Activated naive CD4-positive, alpha-beta T cell treated with anti-CD3 and anti-CD28 coated beads, Interleukin-2, amount 50 U/mL, for 16 hours (primary cell): ENCODE data around the gene LILRB2.
"Not testable (repeated sequence)": the region's sequence is repeated elsewhere in the genome, so short reads cannot be mapped to it uniquely, and the experiment has no call there.

ENCODE experiments used
- DNase-seq: peaks from one replicate; pipeline ENCODE4 v3.0.0-alpha.2; 2020

LILRB2 gene

DNA sequence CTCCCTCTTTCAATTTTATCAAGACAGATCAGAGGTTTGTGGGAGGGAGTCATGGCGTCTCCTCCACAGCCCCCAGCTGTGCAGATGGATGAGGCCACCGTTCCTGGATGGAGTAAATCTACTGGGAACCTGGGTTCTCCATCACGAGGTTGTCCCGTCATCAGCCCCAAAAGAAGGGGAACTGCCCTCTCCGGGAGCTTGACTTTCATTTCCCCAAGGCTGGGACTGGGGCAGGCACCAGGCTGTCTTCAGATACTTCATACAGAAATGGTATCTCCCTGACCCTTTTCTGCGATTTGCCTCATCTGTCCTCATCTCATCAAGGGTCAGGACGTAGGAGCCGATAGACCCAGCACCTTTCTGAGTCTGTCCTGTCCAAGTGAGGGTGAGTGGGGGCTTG lies 9.8 kb downstream of the LILRB2 start:
- no peak for DNase-seq

DNA sequence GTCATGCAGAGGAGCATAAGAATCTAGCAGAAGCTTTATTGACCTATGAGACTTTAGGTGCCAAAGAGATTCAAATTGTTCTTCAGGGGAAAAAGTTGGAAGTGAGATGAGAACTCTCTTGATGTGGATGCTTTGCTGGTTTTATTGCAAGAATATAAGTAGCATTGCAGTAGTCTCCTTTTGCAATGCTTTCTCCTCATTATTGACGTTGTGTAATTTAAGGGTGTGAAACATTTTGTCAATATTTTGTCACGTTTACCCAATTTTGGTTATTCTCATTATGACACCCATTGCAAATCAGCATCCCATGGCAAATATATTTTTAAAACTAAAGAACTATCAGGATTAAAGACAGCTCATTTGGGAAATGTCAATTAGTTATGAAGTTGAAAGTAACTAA lies 12.0 kb downstream of the LILRB2 start:
- no peak for DNase-seq

DNA sequence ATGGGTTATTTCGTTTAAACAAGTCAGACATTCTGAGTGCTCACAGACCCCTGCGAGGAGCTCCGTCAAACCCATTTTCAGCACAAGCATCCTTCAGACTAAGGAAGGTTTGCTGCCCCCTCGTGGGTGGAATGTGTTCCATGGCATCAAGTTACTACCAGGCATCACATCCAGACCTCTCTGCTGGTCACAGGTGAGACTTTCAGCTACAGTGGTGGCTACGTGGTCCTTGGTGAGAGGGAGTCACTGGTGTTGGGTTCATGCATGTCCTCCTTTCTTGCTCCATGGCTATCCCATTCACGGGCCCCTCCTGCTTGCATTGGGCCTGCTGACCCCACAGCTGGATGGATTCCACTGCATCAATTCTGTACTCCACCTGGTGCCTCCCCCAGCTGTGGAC lies 14.8 kb downstream of the LILRB2 start:
- peak; percentile 70 for DNase-seq

DNA sequence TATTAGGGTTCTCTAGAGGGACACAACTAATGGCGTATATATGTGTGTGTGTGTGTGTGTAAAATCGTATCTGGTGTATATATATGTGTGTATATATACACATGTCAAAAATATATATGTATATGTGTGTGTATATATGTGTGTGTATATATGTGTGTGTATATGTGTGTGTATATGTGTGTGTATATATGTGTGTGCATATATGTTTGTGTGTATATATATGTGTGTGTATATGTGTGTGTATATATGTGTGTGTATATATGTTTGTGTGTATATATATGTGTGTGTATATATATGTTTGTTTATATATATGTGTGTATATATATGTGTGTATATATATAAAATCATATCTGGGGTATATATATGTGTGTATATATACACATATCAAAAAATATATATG lies 18.4 kb downstream of the LILRB2 start:
- DNase-seq: no peak

DNA sequence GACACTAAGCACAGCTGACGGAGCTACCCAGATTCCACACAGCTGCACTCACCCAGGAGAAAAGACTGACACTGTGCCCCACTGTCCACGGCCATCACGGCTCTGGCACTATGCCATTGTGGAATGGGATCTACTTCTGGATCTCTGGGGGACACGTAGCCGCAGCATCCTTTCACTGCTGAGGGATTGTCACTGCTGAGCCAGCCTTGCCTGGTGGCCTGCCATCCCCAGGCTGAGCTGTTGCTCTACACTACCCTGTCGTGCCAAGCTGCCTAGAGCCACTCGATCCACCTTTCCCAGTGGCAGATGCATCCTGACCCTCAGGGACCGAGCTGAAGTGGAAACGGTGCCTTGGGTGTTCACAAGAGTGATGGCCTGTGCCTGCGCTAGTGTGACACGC lies 18.8 kb downstream of the LILRB2 start:
- no peak for DNase-seq

DNA sequence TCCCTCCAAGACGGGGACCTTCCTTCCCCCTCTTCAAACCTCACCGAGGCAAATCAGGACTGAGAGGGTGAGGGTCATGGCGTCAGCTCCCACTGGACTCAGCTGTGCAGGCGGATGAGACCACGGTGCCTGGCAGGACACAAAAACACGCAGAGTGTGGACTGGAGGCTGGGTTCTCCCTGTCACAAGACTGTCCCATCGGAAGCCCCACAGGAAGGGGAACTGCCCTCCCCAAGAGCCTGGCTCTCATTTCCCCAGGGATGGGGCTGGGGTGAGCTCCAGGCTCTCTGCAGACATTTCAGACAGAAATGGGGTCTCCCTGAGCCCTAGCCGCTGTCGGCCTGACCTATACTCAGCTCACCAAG lies 23.8 kb downstream of the LILRB2 start, which contains the start of gene LILRB5:
LILRB5 (minus strand) TSS at position 158 of the 365 bp plus-strand sequence; CDS start at position 78, 80 bp downstream.
- no peak for DNase-seq

DNA sequence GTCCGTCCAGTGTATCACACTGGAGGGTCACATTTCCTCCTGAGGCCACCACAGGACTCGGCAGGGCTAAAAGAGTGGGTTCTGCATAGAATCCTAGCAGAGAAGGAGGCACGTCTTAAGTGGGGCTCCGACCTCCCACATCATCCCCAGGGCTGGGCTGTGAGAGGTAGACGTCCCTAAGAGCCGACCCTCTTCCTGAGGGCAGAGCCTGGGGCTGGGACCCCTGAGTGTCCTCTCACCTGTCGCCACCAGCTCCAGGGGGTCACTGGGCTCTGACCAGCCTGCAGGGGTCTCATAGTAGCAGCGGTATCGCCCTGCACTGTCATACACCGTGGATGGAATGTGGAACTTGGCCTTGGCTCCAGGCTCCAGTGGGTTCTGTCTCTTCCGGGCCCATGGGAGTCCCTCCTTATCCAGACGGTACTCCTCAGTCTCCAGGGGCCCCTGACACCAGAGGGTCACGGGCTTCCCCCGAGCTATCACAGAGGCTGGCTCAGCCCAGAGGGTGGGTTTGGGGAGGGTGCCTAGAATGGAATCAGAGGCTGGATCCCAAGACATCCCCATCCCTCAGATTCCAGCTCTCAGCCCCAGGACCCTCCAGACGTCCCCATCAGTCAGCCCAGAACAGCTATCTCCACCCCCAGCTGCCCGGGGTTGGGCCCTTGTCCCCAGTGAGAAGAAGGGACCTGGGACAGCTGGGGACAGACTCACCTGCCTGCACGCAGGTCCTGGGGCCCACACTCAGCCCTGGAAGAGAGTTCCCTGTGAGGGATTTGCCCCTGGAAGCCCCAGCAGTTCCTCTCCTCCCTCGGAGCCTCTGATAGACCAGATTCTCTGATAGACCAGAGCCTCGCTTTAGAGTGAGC lies 24.4 kb downstream of the LILRB2 start:
- DNase-seq: no peak

DNA sequence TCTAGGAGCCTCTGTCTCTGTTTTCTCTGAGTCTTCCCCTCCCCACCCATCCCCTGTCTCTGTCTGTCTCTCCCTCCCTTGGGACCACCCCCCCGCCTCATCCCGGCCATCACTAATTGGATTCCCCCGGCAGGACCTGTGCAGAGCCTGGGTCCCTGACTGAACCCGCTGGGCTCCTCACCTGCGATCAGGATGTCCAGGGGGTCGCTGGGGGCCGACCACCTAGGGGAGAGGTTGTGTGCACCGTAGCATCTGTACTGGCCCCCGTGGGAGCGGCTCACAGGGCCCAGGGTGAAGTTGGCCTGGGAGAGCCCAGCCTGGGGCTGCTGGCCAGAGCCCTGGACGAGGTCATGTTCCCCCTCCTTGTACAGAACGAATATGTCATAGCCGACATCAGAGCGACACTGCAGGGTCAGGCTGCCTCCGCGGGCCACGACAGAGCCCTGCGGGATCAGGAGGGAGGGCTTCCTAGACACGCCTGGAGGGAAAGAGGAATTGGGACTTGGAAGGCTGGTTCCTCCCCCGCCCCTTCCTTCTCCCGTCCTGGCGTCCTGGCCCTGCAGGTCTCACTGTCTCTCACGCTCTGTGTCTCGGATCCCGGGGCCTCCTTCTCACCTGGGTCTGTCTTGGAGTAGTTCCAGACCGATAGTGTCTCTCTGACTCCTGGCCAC lies 25.7 kb downstream of the LILRB2 start:
- no peak for DNase-seq

DNA sequence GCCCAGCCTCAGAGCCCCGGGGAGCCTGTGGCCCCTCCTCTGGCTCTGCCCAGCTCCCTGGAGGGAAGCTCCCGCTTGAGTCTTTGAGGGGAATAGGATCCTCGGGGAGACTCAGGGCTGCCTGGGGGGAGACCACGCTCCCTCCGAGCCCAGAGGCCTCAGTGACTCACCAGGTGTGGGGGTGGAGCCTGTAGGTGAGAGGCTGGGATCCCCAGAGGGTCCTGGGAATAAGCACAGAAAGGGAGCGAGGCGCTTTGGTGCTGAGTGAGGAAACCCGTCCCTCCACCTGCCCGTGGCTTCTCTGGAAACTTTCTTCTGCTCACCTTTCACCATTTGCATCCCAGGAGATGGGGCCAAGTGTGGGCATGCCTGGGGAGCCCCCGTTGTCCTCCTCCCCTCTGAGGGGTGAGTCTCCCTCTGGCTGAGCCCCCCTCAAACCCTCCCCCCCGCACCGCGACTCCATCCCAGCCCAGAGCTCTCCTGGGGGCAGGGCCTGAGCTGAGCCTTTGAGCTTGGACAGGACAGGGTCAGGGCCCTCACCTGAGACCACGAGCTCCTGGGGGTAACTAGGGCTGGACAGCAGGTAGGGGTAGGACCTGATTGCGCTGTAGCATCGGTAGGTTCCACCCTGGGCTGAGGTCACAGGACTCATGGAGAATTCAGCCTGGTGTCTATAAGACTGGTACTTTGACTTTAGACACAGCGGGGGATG lies 26.6 kb downstream of the LILRB2 start:
- no peak for DNase-seq

DNA sequence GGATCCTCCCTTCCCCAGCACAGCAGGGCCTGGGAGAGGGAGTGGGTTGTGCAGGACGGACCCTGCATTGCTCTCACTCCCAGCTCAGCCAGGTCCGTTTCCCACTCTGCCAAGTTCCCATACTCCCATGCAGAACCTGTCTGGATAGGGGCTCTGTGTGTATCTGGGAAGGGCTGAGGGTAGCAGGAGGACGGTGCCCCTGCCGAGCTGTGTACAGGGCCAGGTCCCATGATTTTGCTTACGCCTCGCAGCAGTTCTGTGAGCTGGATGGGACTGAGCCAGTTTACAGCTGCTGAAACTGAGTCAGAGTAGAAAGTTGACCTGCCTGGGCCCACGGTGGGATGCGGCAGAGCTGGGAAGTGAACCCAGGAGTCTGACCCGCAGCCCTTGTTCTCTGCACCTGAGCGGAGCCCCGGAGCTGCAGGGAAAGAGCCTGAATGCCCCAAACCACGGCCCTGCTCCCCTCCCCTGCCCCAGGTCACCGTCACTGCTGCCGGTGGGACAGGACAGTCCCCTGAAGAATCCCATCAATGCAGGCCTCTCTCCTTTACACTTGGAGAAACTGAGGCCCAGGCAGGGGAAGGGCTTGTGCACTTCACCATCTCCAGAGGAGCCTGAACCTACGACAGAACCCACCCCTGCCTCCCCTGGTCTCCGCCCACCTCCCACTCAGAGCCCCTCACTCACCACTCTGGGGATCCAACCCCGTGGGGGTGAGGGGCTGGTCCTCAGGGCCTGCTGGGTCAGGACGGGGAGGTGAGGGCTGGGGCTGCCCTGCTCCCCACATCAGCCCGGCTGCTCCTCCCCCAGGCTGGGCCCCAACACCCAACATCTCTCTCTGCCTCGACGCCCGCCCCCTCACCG lies 27.3 kb downstream of the LILRB2 start:
- DNase-seq: no peak

DNA sequence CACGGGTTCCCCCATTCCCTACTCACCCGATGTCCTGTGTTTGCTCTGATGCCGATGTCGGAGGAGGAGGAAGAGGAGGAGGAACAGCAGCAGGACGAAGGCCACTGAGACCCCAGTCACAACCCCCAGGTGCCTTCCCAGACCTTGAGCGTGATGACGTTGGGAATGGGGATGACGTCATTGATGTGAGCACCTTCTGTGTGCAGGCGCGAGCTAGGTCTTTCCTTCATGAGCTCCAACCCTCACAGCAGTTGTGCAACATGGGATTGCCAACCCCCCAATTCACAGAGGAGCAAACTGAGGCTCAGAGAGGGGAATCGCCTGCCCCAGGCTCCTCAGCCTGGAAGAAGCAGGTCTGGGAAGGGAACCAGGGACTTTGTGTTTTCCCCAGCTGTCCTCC lies 28.1 kb downstream of the LILRB2 start:
- DNase-seq: no peak

DNA sequence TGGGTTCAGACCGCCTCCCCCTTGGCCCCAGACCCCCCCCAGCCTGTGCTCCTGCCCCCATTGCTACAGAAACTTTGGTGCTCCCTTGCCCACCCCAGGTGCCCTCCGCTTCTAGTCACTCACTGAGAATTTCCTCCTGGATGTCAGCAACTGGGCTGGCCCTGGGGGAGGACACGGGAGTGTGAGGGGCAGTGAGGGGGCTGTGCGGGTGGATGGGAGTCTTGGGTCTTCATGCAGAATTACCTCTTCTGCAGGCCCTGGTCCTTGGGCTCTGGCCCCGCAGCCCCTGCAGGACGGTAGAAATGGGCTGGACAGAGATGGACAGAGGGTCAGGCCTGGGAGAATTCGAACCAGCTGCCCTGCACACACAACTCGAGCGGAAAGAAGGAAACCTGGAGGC lies 28.7 kb downstream of the LILRB2 start:
- no peak for DNase-seq

DNA sequence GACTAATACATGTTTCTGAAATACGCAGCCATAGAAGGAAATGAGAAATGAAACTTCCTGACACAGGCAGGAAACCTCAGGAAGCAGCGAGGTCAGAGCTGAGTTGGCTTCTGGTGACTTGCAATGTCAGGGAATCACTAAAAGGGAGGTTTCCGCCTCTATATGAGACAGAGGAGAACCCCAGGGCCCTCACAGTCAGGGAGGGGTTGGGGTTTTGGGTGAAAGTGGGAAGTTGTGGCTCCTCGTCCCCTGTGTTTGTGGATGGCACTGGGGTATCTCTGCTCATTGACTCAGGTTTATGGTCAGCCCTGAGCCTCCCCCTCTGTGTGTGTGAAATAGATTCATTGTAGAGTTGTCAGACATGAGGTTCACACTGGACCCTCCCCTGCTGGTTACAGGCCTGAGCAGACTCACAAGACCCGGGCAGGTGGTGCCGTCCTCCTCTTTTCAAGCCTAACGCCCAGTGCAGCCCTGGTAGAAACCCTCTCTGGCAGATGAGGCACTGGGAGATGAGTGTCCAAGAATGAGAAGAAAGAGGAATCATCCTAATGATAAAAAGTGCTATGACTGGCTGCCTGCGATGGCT lies 32.8 kb downstream of the LILRB2 start:
- DNase-seq: no peak

DNA sequence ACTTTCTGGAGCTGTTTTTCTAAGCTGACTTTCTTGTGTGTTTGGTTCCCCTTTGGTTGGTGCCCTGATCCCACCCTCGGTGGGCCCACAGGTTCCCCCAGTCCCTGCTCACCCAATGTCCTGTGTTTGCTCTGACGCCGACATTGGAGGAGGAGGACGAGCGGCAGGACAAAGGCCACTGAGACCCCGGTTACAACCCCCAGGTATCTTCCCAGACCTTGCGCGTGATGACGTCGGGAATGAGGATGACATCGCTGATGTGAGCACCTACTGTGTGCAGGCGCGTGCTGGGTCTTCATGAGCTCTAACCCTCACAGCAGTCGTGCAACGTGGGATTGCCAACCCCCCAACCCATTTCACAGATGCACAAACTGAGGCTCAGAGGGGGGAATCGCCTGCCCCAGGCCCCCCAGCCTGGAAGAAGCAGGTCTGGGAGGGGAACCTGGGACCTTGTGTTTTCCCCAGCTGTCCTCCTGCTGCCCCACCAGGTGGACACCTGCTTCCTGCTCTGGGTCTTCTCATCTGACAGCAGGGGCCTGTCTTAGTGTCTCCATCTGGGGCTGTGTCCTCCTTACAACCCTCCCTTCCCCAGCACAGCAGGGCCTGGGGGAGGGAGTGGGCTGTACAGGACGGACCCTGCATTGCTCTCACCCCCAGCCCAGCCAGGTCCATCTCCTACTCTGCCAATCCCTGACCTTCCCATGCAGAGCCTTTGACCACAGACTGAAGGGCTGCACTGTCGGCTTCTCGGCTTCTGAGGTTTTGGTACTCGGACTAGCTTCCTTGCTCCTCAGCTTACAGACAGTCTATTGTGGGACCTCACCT lies 33.6 kb downstream of the LILRB2 start:
- no peak for DNase-seq

DNA sequence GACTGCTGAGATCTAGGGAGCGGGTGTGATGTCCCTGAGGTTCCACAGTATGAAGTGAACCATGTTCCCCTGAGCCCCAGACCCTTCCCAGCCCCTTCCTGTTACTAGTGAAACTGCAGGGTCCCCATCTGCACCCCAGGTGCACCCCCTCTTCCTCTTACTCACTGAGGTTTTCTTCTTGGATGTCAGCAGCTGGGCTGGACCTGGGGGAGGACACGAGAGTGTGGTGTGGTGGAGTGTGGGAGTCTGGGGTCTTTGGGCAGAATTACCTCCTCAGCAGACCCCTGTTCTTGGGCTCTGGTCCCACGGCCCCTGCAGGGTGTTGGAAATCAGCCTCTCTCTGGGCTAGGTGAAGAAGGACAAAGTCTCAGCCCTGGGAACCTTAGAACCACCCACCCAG lies 35.0 kb downstream of the LILRB2 start:
- no peak for DNase-seq

DNA sequence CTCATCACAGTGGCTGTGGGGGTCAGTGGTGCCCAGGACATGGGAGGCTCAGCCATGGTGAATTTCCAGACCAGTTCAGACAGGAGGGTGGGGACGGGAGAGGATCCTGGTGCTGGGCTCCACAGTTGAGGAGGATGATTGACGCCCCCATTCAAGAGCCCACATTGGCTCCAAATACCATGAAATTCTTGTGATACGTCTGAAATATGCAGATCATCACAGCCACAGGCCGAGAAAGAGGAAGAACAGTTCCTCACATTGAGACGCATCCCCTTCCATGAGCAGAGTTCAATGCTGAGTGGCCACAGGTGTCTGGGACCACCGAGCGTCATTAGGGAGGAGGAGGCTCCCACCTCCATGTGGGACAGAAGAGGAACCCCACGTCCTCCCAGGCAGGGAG lies 37.1 kb downstream of the LILRB2 start:
- not testable (repeated sequence) for DNase-seq

DNA sequence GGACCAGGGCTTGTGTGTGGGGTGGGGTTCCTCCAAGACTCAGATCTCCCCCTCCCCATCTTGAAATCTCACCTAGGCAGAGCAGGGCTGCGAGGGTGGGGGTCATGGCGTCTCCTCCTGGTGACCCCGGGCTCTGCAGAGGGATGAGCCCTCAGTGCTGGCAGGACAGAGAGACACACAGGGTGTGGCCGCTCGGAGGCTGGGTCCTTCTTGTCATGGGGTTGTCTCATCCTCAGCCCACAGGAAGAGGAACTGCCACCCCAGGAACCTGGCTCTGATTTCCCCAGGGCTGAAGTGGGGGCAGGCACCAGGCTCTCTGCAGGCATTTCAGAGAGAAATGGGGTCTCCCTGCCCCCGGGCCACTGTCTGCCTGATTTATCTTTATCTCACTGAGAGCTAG lies 38.3 kb downstream of the LILRB2 start, which contains the start of gene LILRA6:
LILRA6 (minus strand) TSS at position 145 of the 400 bp plus-strand sequence.
- not testable (repeated sequence) for DNase-seq

DNA sequence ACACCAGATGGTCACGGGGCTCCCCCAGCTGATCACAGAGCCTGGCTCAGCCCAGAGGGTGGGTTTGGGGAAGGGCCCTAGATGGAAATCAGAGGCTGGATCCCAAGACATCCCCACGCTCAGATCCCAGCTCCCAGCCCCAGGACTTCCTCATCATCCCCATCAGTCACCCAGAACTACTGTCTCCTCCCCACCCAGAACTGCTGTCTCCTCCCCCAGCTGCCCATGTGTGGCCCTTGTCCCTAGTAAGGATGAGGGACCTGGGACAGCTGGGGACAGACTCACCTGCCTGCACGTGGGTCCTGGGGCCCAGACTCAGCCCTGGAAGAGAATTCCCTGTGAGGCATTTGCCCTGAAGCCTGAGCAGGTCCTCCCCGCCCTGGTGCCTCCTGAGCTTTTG lies 38.7 kb downstream of the LILRB2 start:
- not testable (repeated sequence) for DNase-seq

DNA sequence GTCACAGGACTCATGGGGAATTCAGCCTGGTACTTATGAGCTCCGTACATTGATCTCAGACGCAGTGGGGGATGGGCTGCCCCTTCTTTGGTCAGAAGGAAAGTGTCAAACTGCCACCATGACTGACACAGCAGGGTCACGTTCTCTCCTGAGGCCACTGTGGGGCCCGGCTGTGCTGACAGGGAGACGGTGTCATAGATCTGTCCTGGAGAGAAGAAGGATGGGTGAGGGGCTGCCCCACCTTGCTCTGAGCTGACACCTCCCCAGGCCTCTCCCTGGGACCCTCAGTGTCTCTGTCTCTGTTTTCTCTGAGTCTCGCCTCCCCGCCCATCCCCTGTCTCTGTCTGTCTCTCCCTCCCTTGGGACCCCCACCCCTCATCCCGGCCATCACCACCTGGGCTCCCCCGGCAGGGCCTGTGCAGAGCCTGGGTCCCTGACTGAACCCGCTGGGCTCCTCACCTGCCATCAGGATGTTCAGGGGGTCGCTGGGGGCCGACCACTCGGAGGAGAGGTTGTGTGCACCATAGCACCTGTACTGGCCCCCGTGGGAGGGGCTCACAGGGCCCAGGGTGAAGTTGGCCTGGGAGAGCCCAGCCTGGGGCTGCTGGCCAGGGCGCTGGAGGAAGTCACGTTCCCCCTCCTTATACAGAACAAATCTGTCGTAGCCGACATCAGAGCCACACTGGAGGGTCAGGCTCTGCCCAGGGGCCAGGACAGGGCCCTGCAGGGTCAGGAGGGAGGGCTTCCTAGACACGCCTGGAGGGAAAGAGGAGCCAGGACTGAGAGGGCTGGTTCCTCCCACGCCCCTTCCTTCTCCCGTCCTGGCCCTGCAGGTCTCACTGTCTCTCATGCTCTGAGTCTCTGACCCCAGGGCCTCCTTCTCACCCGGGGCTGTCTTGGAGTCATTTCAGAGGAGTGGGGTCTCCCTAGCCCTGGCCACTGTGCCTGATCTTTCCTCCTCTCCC lies 40.3 kb downstream of the LILRB2 start:
- DNase-seq: not testable (repeated sequence)
